Activated T-cell treated with anti-CD3 and anti-CD28 coated beads, Interleukin-2, amount 50 U/mL, for 48 hours (primary cell): ENCODE data around the gene RGS18.
"Not testable (repeated sequence)": the region's sequence is repeated elsewhere in the genome, so short reads cannot be mapped to it uniquely, and the experiment has no call there.

Source experiments
- DNase-seq, 2 experiments: peaks; one replicate each; pipeline ENCODE4 v3.0.0-alpha.2; 2020

The RGS18 gene

GRCh38 chr1:192158181-192158580 lies at the start of gene RGS18:
Gene RGS18 (plus strand): TSS chr1:192158462. CDS start chr1:192158638, 176 bp downstream.
- DNase-seq, result no peak

DNA sequence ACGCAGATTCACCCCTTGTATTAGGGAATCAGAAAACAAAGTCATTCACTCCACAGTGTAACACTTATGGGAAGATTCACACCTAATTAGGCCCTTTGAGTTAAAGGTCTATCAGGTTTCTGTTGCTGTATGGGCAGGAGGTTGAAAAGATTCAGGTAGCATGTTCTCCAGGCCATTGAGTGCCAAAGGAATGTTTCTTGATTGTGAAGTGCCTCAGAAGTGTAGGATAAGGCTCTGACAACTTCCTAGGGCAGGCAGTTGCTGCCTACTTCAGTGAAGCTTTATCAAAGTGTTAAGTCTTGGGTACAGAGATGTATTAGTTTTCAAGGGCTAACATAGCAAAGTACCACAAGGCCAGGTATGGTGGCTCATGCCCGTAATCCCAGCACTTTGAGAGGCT lies 48.7 kb upstream of the RGS18 start:
- no peak for DNase-seq

GRCh38 chr1:192115000-192115399 lies 43.3 kb upstream of the RGS18 start:
- DNase-seq, result no peak

DNA sequence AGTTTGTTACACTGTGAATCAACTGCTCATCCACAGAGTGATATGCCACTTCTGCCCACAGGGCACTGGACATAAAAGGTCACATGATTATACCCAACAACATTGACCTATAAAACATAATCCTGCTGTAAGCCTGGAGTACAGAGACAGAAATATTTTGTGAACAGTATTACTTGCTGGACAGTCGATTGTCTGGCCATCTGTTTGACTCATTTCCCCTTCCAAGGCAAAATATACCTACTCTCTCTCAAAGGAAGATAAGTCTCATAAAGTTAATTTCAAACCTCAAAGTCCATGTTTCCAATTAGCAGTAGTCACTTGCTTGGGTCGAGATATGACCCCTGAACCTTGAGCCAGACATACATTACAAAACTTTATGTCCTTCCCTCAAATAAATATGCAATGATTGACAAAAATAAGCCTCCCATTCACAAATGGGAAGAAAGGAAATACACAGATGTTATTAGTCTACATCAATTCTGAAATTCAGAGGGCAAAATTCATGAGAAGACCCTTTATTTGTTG lies 39.3 kb upstream of the RGS18 start:
- no peak for DNase-seq

GRCh38 chr1:192119701-192120100 lies 38.6 kb upstream of the RGS18 start:
- DNase-seq, result no peak

- DNase-seq, result no peak
These were observed 35.6 kb upstream of the RGS18 start for GRCh38 chr1:192122668-192123067.

GRCh38 chr1:192123212-192123611 lies 35.0 kb upstream of the RGS18 start:
- no peak for DNase-seq

DNA sequence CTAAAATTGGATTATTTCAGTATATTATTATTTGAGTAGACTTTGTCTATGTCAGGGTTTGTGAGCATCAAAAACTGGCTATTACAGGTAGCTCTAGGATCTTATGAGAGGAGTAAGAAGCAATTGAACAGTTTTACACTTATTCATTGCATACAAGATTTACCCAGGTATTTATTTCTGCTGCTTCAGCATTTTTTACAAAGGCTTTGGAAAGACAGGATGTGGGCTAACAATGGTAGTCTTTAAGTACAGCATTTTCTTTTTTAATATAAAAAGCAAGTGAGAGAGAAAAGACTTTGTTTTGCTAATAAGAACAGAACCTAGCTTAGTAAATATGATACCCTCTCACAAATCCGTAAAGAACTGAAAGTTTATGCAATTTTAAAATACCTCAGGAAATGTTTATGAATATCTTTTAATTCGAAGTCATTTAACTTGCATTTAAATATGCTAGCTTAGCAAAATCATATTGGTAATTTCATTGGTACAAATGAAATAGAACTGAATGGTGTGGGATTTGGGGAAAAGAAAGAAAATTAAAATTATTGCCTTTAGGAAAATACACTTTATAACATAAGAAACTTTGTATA lies 32.1 kb upstream of the RGS18 start:
- no peak for DNase-seq

DNA sequence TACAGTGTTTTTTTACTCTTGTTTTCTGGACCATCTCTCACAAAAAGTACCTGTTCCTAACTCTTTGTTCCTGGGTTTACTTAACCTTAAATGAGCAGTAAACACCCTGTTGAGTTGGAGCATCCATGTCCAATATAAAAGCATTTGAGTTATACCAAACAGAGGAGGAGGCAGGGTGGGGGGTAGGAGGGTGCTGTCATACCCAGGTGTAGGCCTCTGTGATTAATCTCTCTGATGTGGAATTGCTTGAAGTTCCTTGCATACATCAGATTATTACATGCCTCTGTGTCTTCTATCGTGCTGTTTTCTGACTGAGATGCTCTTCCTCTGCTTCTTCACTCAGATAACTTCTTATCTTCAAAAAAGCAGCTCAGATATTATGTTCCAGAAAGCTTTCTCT lies 28.1 kb upstream of the RGS18 start:
- no peak for DNase-seq

- not testable (repeated sequence) for DNase-seq
These were observed 27.4 kb upstream of the RGS18 start for GRCh38 chr1:192130865-192131264.

- DNase-seq, result no peak
These were observed 26.3 kb upstream of the RGS18 start for GRCh38 chr1:192131914-192132313.

- DNase-seq, result no peak
These were observed 24.8 kb upstream of the RGS18 start for GRCh38 chr1:192133350-192133926.

- no peak for DNase-seq
These were observed 17.9 kb upstream of the RGS18 start for GRCh38 chr1:192140382-192140781.

- no peak for DNase-seq
These were observed 11.0 kb upstream of the RGS18 start for GRCh38 chr1:192147221-192147620.

DNA sequence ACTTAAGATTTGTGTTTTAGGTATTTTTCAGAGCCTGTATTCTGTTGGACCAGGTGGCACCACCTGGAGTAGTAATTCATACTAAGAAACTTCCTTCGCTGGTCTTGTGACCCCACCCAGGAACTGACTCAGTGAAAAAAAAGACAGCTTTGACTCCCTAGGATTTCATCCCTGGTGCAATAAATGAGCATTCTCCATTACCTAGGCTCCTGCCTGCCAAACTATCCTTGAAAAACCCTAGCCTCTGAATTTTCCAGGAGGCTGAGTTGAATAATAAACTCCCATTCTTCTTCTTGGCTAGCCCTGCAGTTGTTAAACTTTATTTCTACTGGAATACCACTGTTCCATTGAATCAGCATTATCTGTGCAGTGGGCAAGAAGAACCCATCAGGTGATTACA lies 10.6 kb upstream of the RGS18 start:
- DNase-seq, result no peak

GRCh38 chr1:192151176-192151575 lies 7.1 kb upstream of the RGS18 start:
- no peak for DNase-seq

DNA sequence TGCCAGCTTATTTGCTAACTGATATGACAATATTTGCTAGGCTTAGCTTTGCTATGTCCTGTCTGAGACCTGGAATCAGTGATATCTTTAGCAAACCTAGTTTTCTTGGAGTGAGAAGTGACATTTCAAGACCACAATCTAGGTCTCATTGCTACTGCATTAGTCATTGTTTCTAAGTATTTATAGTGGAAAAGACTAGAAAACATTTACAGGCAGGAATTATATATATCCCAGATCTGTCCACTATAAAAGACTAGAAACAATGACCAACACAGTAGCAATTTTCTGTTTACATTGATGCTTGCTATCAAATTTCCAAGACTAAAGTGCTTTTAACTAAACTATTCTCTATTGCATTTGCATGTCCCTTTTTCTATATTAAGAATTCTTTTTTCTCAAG lies 5.0 kb upstream of the RGS18 start:
- no peak for DNase-seq

GRCh38 chr1:192157067-192157466 lies 1.2 kb upstream of the RGS18 start:
- DNase-seq, result no peak

- no peak for DNase-seq
These were observed 752 bp downstream of the RGS18 start for GRCh38 chr1:192159014-192159413.

GRCh38 chr1:192159781-192160180 lies 1.5 kb downstream of the RGS18 start:
- no peak for DNase-seq

DNA sequence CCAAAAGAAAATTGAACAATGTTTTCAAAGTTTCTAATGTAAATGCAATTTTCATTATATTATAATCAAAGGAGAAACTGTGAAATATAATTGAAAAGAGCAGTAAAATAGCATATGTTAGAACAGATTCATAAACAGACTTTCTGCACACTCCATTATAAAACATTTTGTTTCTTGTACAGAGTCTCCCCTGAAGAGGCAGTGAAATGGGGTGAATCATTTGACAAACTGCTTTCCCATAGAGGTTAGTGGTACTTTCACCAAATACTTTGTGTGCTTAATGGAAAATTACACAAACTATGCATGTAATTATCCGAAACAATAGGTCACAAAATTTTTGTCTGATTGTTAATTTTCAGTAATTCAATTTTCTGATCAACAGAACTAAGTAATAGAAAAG lies 1.9 kb downstream of the RGS18 start:
- no peak for DNase-seq

DNA sequence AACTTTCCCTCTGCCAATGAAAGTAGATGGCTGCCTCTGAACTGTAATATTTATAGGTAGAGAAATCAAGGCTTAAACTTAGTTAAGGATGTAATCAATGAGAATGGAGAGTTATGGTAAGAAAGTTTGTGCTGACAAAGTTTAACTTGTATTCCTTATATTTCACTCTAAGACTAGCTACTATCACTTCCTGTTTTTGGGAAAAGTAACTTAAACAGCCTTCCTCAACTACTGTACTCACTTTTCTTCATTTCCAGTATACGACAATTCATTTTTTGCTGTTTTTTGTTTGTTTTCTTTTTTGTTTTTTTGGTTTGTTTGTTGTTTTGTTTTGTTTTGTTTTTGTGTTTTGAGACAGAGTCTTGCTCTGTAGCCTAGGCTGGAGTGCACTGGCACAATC lies 3.7 kb downstream of the RGS18 start:
- DNase-seq, result no peak

- DNase-seq, result no peak
These were observed 4.1 kb downstream of the RGS18 start for GRCh38 chr1:192162376-192162775.

DNA sequence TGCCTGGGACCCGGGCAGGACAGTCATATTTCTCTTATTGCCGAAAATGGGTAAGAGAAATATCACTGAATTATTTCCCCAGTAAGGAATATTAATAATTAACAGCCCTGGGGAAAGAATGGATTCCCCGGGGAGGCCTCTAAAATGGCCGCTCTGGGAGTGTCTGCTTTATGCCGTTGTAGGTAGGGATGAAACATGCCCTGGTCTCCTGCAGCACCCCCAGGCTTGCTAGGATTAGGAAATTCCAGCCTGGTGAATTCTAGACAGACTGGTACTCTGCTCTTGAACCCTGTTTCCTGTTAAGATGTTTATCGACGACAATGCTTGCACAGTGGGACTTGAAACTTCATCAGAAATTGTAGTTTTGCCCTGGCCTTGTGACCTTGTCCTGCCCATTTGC lies 6.7 kb downstream of the RGS18 start:
- not testable (repeated sequence) for DNase-seq

DNA sequence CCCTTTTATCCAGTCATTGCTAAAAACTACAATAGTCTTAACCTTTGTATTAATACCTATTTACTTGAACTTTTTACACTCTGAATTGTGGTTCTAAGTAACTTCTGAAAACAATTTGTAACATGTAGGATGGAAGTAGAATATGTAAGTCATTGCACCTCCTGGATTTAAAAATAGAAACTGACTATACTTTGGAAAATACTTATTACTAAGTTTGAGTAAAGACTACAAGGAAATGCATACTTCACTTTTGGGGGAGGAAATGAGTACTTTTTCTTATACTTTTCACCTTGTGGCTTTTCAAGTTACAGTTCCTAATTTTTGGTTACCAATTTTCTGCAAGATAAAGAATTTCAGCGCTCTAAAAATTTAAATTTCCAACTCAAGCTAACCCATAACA lies 8.7 kb downstream of the RGS18 start:
- no peak for DNase-seq
